GM21360 (cell line): ENCODE data around the gene PTPRD.

Experiments
- ATAC-seq: cut with Tn5 transposase; IDR thresholded peaks from one replicate; pipeline ENCODE4 v1.9.1; 2021; ENCODE audit warnings: mild to moderate bottlenecking, moderate library complexity; ENCODE audit not compliant: unreplicated experiment

PTPRD gene

DNA sequence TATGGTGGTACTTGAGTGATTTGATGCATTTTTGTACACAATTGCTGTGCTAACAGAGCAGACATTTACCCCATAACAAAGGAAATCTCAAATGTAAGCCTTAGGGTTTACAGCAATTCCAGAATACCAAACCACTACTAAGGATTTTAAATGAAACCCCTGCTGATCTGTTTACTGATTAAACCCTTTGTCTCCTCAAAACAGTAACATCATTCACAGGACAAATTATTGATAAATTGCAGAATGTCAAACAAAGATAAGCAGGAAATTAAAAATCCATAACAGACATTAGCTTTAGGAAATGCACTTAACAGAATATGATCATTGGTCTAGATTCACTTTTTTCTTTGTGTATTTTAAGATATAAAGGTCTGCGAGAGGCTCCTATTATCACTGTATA lies 1796.9 kb downstream of the PTPRD start:
- ATAC-seq, result no peak

GRCh38 chr9:8815219-8815618 lies 1797.6 kb downstream of the PTPRD start:
- no peak for ATAC-seq

- ATAC-seq, result no peak
Observed at GRCh38 chr9:8812888-8813287, 1799.9 kb downstream of the PTPRD start.

- no peak for ATAC-seq
Observed at GRCh38 chr9:8809741-8810140, 1803.1 kb downstream of the PTPRD start.

DNA sequence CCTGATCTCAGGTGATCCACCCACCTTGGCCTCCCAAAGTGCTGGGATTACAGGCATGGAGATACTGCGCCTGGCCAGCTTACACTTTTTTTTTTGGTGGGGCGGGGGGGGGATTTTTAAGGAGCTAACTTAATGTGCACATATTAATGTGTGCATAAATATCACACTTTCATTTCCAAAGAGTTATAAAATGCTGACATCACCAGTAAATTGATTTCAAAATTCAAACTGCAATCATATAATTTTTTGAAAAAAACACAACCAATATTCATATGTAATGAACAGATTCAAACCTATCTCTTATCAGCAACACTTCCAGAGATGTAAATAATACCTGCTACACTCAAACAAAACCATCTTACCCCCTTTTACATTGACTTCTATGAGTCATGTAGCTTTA lies 1806.7 kb downstream of the PTPRD start:
- ATAC-seq, result no peak

DNA sequence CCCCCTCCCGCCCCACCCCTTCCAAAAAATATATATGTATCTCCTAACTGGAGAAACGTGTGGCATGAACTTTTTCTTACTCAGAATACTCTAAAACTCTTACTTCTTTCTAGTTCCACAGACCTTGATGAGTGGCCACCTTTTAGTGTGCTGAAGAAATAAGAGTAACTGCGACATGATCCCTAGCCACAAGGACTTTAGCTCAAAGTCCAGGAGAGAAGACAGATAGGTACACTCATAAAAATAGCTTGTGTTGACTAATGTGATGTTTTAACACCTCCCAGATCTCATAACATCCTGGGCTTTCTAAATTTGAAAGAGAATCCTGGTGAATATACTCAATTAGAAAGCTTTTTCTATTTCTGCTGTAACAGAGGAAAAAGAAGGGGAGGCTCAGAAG lies 1808.2 kb downstream of the PTPRD start:
- ATAC-seq, result no peak

DNA sequence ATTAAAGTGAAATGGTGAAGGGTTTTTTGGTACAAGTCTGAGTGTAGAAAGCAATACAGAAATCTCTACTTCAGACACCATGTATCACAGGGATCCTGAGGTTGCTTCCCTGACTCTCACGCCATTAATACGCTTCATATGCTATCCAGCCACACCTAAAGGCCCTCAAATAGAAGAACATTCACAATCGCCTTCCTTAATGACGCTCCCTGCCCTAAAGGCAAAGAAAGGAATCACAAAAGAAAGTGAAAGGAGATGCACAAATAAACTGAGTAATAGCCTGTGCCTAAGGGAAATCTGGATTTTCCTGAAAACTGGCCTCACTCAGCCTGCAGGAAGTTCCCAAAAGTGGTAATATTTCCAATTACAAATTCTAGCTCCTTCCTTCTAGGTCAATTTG lies 1810.6 kb downstream of the PTPRD start:
- no peak for ATAC-seq

DNA sequence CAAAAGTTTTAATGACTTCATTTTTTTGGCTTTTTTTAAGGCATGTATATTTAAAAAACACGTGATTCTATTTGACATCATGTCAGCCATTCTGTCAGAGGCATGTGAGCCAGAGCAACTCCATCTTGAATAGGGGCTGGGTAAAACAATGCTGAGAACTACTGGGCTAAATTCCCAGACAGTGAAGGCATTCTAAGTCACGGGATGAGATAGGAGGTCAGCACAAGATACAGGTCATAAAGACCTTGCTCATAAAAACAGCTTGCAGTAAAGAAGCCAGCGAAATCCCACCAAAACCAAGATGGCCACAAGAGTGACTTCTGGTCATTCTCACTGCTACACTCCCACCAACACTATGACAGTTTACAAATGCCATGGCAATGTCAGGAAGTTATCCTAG lies 1812.6 kb downstream of the PTPRD start:
- no peak for ATAC-seq

- no peak for ATAC-seq
Observed at GRCh38 chr9:8799615-8800014, 1813.2 kb downstream of the PTPRD start.

DNA sequence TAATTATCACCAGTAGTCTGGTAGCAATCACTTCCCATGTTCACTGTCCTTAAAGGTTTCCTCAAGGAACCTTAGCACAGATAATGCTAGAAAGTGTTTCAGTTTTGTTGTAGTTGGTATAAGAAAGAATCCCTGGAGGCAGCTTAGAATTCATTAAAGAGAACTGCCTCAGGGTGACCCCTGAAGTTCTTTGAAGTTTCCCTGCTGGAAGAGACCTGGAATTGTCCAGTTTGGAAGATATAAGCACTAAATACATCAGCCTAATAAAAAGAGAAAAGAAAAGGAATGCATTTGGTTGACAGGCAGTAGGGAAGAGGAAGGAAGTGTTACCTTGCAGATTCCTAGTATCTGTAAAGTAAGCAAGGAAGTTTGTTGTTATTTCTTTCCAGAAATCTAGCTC lies 1813.6 kb downstream of the PTPRD start:
- no peak for ATAC-seq

- no peak for ATAC-seq
Observed at GRCh38 chr9:8784838-8785237, 1828.0 kb downstream of the PTPRD start.

DNA sequence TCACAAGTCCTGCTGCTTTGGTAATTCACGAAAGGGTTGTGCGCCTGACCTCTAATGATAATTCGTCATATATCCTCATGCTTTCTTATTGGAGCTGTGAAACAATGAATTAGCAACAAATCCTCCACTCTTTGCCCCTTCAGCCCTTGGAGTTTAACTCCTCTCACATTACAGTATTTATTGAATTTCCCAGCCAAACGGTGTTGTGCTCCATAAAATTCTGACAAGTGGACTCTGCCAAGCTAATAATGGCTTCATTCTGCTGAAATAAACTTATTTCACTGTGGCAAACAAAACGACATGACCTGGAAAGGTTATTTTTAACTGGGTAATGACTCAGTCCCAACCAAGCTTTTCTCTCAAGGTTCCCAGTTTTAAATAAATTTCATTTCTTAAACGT lies 1828.9 kb downstream of the PTPRD start:
- ATAC-seq, result no peak

DNA sequence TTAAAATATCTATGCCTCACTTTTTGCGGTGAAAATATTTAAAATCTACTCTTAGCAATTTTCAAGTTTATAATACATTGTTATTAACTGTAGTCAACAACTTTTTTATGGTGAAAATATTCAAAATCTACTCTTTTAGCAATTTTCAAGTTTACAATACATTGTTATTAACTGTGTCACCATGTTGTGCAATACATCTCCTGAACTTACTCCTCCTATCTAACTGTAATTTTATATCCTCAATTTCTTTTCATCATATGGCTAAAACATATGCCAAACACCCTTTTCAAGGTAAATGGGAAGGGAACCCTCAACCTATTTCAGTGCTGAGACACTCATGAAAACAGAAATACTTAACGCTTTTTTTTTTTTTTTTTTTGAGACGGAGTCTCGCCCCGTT lies 1830.6 kb downstream of the PTPRD start:
- ATAC-seq, result no peak

DNA sequence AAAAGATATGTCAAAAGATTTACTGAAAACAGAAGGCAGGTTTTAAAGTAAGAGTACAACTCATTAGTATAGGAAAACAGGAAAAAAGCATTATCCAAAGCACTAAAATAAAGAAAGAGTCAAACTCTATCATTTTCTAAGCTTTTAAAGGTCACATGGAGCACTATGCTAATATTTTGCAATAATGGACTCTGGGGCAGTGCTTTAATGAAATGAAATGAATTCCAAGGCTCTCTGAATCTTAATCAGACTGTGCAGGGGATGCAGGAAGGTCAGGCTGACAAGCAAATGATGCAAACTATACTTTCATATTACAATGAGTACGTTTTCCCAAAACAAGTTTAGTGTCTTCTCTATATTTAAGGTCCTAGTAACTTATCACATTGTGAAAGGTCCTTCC lies 1831.3 kb downstream of the PTPRD start:
- ATAC-seq, result no peak

GRCh38 chr9:8780386-8780785 lies 1832.4 kb downstream of the PTPRD start:
- no peak for ATAC-seq

- no peak for ATAC-seq
Observed at GRCh38 chr9:8779478-8779877, 1833.3 kb downstream of the PTPRD start.

DNA sequence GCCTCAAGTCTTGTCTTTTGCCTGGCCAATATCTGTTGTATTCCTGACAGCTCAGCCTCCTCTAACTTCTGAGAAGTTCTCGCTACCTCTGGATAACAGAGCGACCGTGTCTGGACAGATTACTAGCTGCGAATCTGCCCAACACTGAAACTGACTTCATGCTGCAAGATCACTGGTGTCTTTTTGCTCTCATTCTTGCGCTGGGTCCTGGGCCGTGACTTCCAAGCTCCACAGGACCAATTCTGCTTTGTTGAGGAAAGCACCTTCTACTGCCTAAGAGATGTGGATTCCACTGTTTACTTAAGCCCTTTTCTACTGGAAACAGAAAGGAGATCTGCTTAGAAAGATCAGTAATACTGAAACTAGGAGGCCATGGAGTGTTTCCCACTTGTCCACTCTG lies 1834.4 kb downstream of the PTPRD start:
- ATAC-seq, result no peak

DNA sequence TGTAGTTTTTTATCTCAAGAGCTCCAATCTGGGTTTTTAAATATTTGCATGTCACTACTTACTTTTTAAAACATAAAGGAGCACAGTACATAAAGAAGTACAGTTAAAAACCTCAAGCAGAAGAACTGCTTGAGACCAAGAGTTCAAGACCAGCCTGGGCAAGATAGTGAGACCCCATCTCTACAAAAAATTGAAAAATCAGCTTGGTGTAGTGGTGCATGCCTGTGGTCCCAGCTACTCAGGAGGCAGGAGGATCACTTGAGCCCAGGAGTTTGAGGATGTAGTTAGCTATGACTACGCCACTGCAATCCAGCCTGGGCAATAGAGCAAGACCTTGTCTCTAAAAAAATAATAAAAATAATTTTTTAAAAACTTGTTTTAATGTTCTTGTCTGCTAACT lies 1840.5 kb downstream of the PTPRD start:
- no peak for ATAC-seq

- ATAC-seq, result no peak
Observed at GRCh38 chr9:8769153-8769552, 1843.6 kb downstream of the PTPRD start.

DNA sequence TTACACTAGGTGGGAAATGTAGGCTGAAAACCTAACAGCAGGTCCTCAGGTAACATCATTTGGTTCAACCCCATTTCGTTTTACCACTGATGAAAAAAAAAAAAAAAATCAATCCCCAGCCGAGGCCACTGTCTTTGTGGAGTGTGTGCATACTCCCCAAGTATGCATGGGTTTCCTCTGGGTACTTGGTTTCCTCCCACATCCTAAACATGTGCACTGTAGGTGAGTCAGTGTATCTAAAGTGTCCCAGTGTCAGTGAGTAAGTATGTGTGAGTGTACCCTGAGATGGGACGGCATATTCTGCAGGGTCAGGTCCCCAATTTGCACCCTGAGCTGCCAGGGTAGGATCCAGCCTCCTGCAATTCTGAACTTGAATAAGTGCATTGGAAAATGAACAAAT lies 1846.7 kb downstream of the PTPRD start:
- ATAC-seq, result no peak

DNA sequence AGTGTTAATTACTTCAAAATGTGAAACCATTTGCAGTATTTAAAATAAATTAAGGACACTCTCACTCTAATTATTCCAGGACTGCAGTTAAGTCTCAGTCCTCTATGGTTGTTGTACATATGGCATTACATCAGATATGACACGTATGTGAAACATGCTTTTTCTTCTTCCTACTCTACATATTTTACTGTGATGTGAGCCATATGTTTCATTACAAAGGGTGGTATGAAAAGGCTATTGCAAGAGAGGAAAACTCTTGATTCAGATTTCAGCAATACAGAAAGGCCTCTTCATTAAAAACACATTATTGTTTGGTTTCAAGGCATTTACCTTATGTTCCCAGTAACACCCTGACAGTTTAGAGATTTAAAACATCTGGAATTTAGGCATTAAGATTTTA lies 1848.8 kb downstream of the PTPRD start:
- no peak for ATAC-seq

DNA sequence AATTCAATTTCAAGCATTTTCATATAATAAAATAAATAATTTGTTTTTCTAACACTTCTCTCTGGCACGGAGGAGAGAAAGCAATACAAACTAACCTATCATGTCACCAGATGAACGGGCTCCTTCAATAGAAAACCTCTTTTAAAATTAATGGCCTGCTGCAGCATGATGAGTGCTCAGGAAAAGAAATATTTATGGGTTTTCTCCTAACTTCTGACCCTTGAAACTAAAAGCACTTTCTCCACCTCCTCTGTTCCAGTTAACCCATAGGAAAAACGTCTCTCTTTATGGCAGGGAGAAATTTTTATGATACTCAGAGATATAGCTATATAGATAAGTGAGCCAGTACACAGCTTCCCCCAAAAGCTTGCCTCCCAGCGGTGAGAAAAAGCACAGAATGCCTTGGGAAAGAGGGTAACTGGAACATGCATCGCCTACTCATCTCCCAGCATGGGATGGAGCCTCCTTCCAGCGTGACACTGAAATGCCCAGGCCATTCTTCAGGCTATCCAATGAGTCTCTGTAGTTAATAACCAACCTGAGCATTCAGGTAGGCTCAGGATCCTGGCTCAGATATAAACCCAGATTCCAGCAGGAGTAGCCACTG lies 1850.2 kb downstream of the PTPRD start:
- ATAC-seq, result no peak

DNA sequence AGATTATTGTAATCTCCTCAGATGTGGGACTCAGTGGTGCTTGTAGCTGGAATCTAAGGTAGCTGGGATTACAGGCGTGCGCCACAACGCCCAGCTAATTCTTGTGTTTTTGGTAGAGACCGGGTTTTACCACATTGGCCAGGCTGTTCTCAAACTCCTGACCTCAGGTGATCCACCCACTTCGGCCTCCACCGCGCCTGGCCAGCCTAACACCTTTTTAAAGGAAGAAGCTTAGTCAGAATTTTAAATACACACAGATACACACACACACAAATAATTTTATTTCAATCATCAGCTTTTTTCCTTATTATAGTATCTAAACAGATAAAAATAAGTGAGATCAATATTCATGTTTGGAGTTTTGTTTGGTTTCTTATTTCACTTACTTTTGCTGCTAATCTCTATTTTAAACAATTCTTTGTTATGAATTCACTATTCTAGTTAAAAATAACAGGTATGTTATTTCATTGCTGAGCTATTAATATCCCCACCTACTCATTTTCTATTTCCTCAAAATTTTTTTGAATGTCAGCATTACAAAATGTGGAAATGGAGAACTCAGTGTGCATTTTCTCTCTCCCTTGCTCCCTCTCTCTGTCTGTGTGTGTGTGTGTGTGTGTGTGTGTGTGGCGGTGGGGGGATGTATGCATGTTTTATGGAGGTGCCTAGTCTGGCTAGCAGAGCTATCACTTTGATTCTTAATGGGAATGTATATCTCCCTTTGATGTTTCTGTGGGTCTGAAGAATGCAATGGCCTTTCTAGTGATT lies 1852.6 kb downstream of the PTPRD start:
- no peak for ATAC-seq
